ENCODE data around the gene SSTR3.

DNA sequence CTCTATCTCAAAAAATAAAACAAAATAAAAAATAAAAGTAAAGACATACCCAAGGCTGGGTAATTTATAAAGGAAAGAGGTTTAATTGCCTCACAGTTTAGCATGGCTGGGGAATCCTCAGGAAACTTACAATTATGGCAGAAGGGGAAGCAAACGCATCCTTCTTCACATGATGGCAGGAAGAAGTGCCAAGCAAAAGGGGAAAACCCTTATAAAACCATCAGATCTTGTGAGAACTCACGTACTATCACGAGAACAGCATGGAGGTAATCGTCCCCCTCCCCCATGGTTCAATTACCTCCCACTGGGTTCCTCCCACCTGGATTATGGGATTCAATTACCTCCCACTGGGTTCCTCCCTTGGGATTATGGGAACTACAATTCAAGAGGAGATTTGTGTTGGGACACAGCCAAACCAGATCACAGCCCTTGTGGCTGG is 8.3 kb upstream of the SSTR3 start:
- TF ChIP-seq, protein P1, sequence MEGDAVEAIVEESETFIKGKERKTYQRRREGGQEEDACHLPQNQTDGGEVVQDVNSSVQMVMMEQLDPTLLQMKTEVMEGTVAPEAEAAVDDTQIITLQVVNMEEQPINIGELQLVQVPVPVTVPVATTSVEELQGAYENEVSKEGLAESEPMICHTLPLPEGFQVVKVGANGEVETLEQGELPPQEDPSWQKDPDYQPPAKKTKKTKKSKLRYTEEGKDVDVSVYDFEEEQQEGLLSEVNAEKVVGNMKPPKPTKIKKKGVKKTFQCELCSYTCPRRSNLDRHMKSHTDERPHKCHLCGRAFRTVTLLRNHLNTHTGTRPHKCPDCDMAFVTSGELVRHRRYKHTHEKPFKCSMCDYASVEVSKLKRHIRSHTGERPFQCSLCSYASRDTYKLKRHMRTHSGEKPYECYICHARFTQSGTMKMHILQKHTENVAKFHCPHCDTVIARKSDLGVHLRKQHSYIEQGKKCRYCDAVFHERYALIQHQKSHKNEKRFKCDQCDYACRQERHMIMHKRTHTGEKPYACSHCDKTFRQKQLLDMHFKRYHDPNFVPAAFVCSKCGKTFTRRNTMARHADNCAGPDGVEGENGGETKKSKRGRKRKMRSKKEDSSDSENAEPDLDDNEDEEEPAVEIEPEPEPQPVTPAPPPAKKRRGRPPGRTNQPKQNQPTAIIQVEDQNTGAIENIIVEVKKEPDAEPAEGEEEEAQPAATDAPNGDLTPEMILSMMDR (conservative IDR thresholded peaks at IDR 0.05; ENCODE audit: low read depth, low read length), result no peak
- TF ChIP-seq EZH2 (IDR thresholded peaks at IDR 0.05; ENCODE audit: borderline replicate concordance, low read depth, low read length, poor library complexity, severe bottlenecking), result no peak
